Activated T-cell treated with anti-CD3 and anti-CD28 coated beads, Interleukin-2, amount 50 U/mL, for 4 hours (primary cell): Measurements from ENCODE around the gene FANCC. TPM values are rescaled to one million over a fixed set of nuclear protein-coding genes. Genes with fewer than 3 reads are reported as not detected.

ENCODE experiments used
- ATAC-seq, 2 donors: fragments of 200-7000 bp; cut with Tn5 transposase; one replicate each; pipeline ENCODE4 v1.10.0; 2021
- DNase-seq: peaks from one replicate; pipeline ENCODE4 v3.0.0-alpha.2; 2020
- H3K27me3 Mint-ChIP-seq: one replicate; pipeline ENCODE4 v1.8.0; 2021; ENCODE audit warnings: low read depth, mixed read lengths
- H3K36me3 Mint-ChIP-seq: one replicate; pipeline ENCODE4 v1.8.0; 2022; ENCODE audit warnings: mixed read lengths; ENCODE audit not compliant: insufficient read depth
- H3K4me1 Mint-ChIP-seq: one replicate; pipeline ENCODE4 v1.8.0; 2021; ENCODE audit warnings: low read depth, mixed read lengths
- H3K4me3 Mint-ChIP-seq: one replicate; pipeline ENCODE4 v1.8.0; 2021; ENCODE audit warnings: mild to moderate bottlenecking, moderate library complexity, mixed read lengths
- H3K9me3 Mint-ChIP-seq: one replicate; pipeline ENCODE4 v1.8.0; 2021; ENCODE audit warnings: mixed read lengths
- total RNA-seq, 3 donors: library from RNA; stranded (reverse); gene quantifications; one replicate each; pipeline ENCODE4 v1.2.1, GENCODE V29; 2021

FANCC gene
- total RNA-seq, 3 donors from 2014 or later = 14.6 to 15.3 (median 15.2) TPM

GRCh38 chr9:95085036-95085770, 232.3 kb downstream of the FANCC start:
- Mint-ChIP-seq H3K9me3 (no peaks in the 10 kb centered on the region), H3K4me3 (no peak overlapping the region), H3K36me3 (peaks cover 6% of the 10 kb centered on the region), H3K27me3 (no peaks in the 10 kb centered on the region), H3K4me1 (no peaks in the 10 kb centered on the region)
- DNase-seq (no peak), ATAC-seq (no peak)

- no peak for ATAC-seq
- Mint-ChIP-seq H3K36me3 (peaks cover 6% of the 10 kb centered on the region), H3K9me3 (no peaks in the 10 kb centered on the region), H3K27me3 (no peaks in the 10 kb centered on the region), H3K4me3 (no peak overlapping the region), H3K4me1 (no peaks in the 10 kb centered on the region)
- DNase-seq = no peak
Observed at GRCh38 chr9:95084254-95084934, 233.1 kb downstream of the FANCC start.

- no peaks in the 10 kb centered on the region for H3K9me3 Mint-ChIP-seq
- ATAC-seq = no peak
Observed at GRCh38 chr9:95083086-95083768, 234.3 kb downstream of the FANCC start.

GRCh38 chr9:95082401-95083084, 235.0 kb downstream of the FANCC start:
- H3K27me3 Mint-ChIP-seq = no peaks in the 10 kb centered on the region
- no peak overlapping the region for H3K4me3 Mint-ChIP-seq
- DNase-seq = no peak
- H3K4me1 Mint-ChIP-seq = no peaks in the 10 kb centered on the region
- ATAC-seq = no peak
- peaks cover 6% of the 10 kb centered on the region for H3K36me3 Mint-ChIP-seq
- no peaks in the 10 kb centered on the region for H3K9me3 Mint-ChIP-seq

More at GRCh38 chr9:95083086-95083768, 234.3 kb downstream of the FANCC start:
- no peaks in the 10 kb centered on the region for H3K4me1 Mint-ChIP-seq
- no peak for DNase-seq
- no peaks in the 10 kb centered on the region for H3K27me3 Mint-ChIP-seq
- no peak overlapping the region for H3K4me3 Mint-ChIP-seq
- H3K36me3 Mint-ChIP-seq = peaks cover 6% of the 10 kb centered on the region

GRCh38 chr9:95081998-95082397, 235.5 kb downstream of the FANCC start:
- ATAC-seq = no peak
- H3K4me3 Mint-ChIP-seq = no peak overlapping the region
- H3K9me3 Mint-ChIP-seq = no peaks in the 10 kb centered on the region
- peaks cover 6% of the 10 kb centered on the region for H3K36me3 Mint-ChIP-seq
- H3K27me3 Mint-ChIP-seq = no peaks in the 10 kb centered on the region
- no peaks in the 10 kb centered on the region for H3K4me1 Mint-ChIP-seq
- DNase-seq = no peak

GRCh38 chr9:95080961-95081647, 236.4 kb downstream of the FANCC start:
- ATAC-seq = no peak
- Mint-ChIP-seq H3K9me3 (no peaks in the 10 kb centered on the region), H3K4me1 (no peaks in the 10 kb centered on the region), H3K27me3 (no peaks in the 10 kb centered on the region), H3K36me3 (peaks cover 6% of the 10 kb centered on the region), H3K4me3 (no peak overlapping the region)
- DNase-seq = no peak

GRCh38 chr9:95079461-95079860, 238.0 kb downstream of the FANCC start:
- no peak for ATAC-seq
- peaks cover 6% of the 10 kb centered on the region for H3K36me3 Mint-ChIP-seq
- H3K4me1 Mint-ChIP-seq = no peaks in the 10 kb centered on the region
- no peak for DNase-seq
- H3K9me3 Mint-ChIP-seq = no peaks in the 10 kb centered on the region
- no peaks in the 10 kb centered on the region for H3K27me3 Mint-ChIP-seq
- no peak overlapping the region for H3K4me3 Mint-ChIP-seq

- no peak for ATAC-seq
- H3K4me3 Mint-ChIP-seq = no peak overlapping the region
Observed at GRCh38 chr9:95078939-95079338, 238.6 kb downstream of the FANCC start.

GRCh38 chr9:95078511-95078910, 239.0 kb downstream of the FANCC start:
- Mint-ChIP-seq H3K4me1 (no peaks in the 10 kb centered on the region), H3K36me3 (peaks cover 3% of the 10 kb centered on the region)

More at GRCh38 chr9:95078939-95079338, 238.6 kb downstream of the FANCC start:
- no peak for DNase-seq
- Mint-ChIP-seq H3K9me3 (no peaks in the 10 kb centered on the region), H3K36me3 (peaks cover 6% of the 10 kb centered on the region), H3K27me3 (no peaks in the 10 kb centered on the region), H3K4me1 (no peaks in the 10 kb centered on the region)

GRCh38 chr9:95077766-95078370, 239.6 kb downstream of the FANCC start:
- H3K36me3 Mint-ChIP-seq = no peaks in the 10 kb centered on the region
- no peaks in the 10 kb centered on the region for H3K9me3 Mint-ChIP-seq
- H3K4me3 Mint-ChIP-seq = no peak overlapping the region
- no peaks in the 10 kb centered on the region for H3K4me1 Mint-ChIP-seq
- DNase-seq (no peak), ATAC-seq (no peak)
- H3K27me3 Mint-ChIP-seq = no peaks in the 10 kb centered on the region

More at GRCh38 chr9:95078511-95078910, 239.0 kb downstream of the FANCC start:
- DNase-seq (no peak), ATAC-seq (no peak)
- H3K9me3 Mint-ChIP-seq = no peaks in the 10 kb centered on the region
- no peaks in the 10 kb centered on the region for H3K27me3 Mint-ChIP-seq
- no peak overlapping the region for H3K4me3 Mint-ChIP-seq

- ATAC-seq = no peak
- H3K4me1 Mint-ChIP-seq = no peaks in the 10 kb centered on the region
- no peak overlapping the region for H3K4me3 Mint-ChIP-seq
- no peak for DNase-seq
- H3K9me3 Mint-ChIP-seq = no peaks in the 10 kb centered on the region
- no peaks in the 10 kb centered on the region for H3K27me3 Mint-ChIP-seq
- no peaks in the 10 kb centered on the region for H3K36me3 Mint-ChIP-seq
Observed at GRCh38 chr9:95077053-95077765, 240.3 kb downstream of the FANCC start.

- no peak for DNase-seq
- Mint-ChIP-seq H3K36me3 (no peaks in the 10 kb centered on the region), H3K27me3 (no peaks in the 10 kb centered on the region), H3K4me1 (no peaks in the 10 kb centered on the region), H3K9me3 (no peaks in the 10 kb centered on the region), H3K4me3 (no peak overlapping the region)
- no peak for ATAC-seq
Observed at GRCh38 chr9:95076696-95077052, 240.8 kb downstream of the FANCC start.

GRCh38 chr9:95075700-95076099, 241.8 kb downstream of the FANCC start:
- Mint-ChIP-seq H3K27me3 (no peaks in the 10 kb centered on the region), H3K36me3 (no peaks in the 10 kb centered on the region), H3K9me3 (no peaks in the 10 kb centered on the region), H3K4me3 (no peak overlapping the region), H3K4me1 (no peaks in the 10 kb centered on the region)
- ATAC-seq (no peak), DNase-seq (no peak)
